ENCODE data around the gene HMOX2. TPM values are rescaled to one million over a fixed set of nuclear protein-coding genes. Genes with fewer than 3 reads are reported as not detected.

HMOX2 gene
- total RNA-seq, 1 donor from 2014 or later: 39.6 TPM

DNA sequence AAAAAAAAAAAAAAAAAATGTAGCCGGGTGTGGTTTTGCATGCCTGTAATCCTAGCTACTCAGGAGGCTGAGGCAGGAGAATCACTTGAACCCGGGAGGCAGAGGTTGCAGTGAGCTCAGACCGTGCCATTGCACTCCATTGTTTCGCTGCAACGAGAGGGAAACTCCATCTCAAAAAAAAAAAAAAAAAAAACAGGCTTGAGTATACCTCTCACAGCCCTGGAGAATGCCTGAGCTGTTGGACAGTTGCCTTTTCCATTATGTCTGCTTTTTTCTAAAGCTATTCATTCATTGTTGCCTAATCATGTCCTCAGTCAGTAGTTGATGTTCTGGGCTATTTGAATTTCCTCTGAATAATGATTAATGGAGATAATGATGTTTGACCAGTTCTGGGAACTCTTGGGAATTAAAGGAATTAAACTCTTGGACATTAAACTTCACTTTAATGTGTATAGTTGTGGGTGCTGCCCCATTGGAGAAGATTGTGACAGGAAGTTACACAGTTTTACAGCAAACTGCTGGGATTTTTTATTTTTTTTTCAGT is 11.8 kb downstream of the HMOX2 start:
- H3K9me3 Mint-ChIP-seq: no peaks in the 10 kb centered on the region
- H3K36me3 Mint-ChIP-seq (ENCODE audit: low read depth): no peaks in the 10 kb centered on the region
- H3K27me3 Mint-ChIP-seq (ENCODE audit: low read depth): no peaks in the 10 kb centered on the region
- DNase-seq (ENCODE audit: low read depth, low spot score): no peak
- peaks cover 8% of the 10 kb centered on the region for H3K4me1 Mint-ChIP-seq
- TF ChIP-seq, protein P1, sequence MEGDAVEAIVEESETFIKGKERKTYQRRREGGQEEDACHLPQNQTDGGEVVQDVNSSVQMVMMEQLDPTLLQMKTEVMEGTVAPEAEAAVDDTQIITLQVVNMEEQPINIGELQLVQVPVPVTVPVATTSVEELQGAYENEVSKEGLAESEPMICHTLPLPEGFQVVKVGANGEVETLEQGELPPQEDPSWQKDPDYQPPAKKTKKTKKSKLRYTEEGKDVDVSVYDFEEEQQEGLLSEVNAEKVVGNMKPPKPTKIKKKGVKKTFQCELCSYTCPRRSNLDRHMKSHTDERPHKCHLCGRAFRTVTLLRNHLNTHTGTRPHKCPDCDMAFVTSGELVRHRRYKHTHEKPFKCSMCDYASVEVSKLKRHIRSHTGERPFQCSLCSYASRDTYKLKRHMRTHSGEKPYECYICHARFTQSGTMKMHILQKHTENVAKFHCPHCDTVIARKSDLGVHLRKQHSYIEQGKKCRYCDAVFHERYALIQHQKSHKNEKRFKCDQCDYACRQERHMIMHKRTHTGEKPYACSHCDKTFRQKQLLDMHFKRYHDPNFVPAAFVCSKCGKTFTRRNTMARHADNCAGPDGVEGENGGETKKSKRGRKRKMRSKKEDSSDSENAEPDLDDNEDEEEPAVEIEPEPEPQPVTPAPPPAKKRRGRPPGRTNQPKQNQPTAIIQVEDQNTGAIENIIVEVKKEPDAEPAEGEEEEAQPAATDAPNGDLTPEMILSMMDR (conservative IDR thresholded peaks at IDR 0.05): no peak
- peak overlapping the region; percentile 85 for H3K27ac Mint-ChIP-seq (ENCODE audit: unreplicated experiment)
- H3K4me3 Mint-ChIP-seq: no peak overlapping the region

DNA sequence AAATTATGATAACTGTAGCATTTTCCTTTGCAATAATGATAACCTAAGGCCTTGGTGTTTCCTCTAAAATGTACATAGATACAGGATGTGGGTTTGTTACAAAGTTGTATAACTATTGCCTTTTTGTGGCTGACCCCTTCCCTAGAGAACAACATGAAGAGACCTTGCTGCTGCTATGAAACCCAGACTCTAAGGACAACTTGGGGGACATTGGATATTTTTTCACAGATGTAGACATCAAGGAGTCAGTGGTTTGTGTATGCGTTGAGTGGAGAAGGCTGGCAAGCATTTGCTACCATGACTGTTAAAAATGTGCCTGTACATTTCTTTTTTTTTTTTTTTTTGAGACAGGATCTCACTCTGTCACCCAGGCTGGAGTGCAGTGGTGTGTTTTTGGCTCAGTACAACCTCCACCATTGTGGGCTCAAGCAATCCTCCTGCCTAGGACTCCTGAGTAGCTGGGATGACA is 12.3 kb downstream of the HMOX2 start:
- Mint-ChIP-seq H3K27ac (ENCODE audit: unreplicated experiment) (peak overlapping the region; percentile 85), H3K36me3 (ENCODE audit: low read depth) (no peaks in the 10 kb centered on the region), H3K27me3 (ENCODE audit: low read depth) (no peaks in the 10 kb centered on the region), H3K9me3 (no peaks in the 10 kb centered on the region), H3K4me3 (no peak overlapping the region), H3K4me1 (peaks cover 4% of the 10 kb centered on the region)
- TF ChIP-seq, protein P1 (conservative IDR thresholded peaks at IDR 0.05): no peak
- DNase-seq (ENCODE audit: low read depth, low spot score): no peak

- Mint-ChIP-seq H3K27ac (ENCODE audit: unreplicated experiment) (no peak overlapping the region), H3K9me3 (no peaks in the 10 kb centered on the region), H3K4me3 (no peak overlapping the region), H3K27me3 (ENCODE audit: low read depth) (no peaks in the 10 kb centered on the region), H3K4me1 (peaks cover 4% of the 10 kb centered on the region), H3K36me3 (ENCODE audit: low read depth) (no peaks in the 10 kb centered on the region)
- no peak for DNase-seq (ENCODE audit: low read depth, low spot score)
- TF ChIP-seq, protein P1 (conservative IDR thresholded peaks at IDR 0.05): no peak
Measured at GRCh38 chr16:4489030-4489429, 12.8 kb downstream of the HMOX2 start.

DNA sequence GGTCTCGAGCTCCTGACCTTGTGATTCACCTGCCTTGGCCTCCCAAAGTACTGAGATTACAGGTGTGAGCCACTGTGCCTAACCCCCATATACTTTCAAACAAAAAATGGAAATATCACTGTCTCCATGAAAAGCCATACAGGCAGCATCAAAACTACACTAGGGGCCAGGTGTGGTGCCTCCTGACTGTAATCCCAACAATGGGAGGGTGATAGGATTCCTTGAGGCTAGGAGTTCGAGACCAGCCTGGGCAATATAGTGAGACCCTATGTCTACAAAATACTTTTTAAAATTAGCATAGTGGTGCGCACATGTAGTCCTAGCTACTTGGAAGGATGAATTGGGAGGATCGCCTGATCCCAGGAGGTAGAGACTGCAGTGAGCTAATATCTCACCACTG is 15.7 kb downstream of the HMOX2 start:
- peaks cover 4% of the 10 kb centered on the region for H3K4me1 Mint-ChIP-seq
- H3K4me3 Mint-ChIP-seq: no peak overlapping the region
- H3K27ac Mint-ChIP-seq (ENCODE audit: unreplicated experiment): no peak overlapping the region
- TF ChIP-seq, protein P1 (conservative IDR thresholded peaks at IDR 0.05): no peak
- H3K9me3 Mint-ChIP-seq: no peaks in the 10 kb centered on the region
- no peaks in the 10 kb centered on the region for H3K27me3 Mint-ChIP-seq (ENCODE audit: low read depth)
- H3K36me3 Mint-ChIP-seq (ENCODE audit: low read depth): no peaks in the 10 kb centered on the region
- DNase-seq (ENCODE audit: low read depth, low spot score): no peak

GRCh38 chr16:4494746-4495490 is 18.7 kb downstream of the HMOX2 start:
- TF ChIP-seq, protein P1 (conservative IDR thresholded peaks at IDR 0.05): no peak
- Mint-ChIP-seq H3K27ac (ENCODE audit: unreplicated experiment) (no peak overlapping the region), H3K4me1 (no peaks in the 10 kb centered on the region), H3K4me3 (no peak overlapping the region), H3K9me3 (no peaks in the 10 kb centered on the region), H3K27me3 (ENCODE audit: low read depth) (no peaks in the 10 kb centered on the region), H3K36me3 (ENCODE audit: low read depth) (no peaks in the 10 kb centered on the region)
- DNase-seq (ENCODE audit: low read depth, low spot score): no peak

Data from neural crest cell (in vitro differentiated cells).